ENCODE measurements around the gene GPR37L1. TPM values are rescaled to one million over a fixed set of nuclear protein-coding genes. Genes with fewer than 3 reads are reported as not detected.

Gene GPR37L1
- total and polyA plus RNA-seq, 10 of the 15 experiments (the other 5 are each of a cell fraction or from before 2014, with no cell fraction given): under 0.01 to 0.08 (median 0.02) TPM; not detected in 5

- TF ChIP-seq ZBTB40 (IDR thresholded peaks at IDR 0.05; ENCODE audit: borderline replicate concordance) (peak; percentile 42; the same call in 1 of the 2 replicates), E2F8 (IDR thresholded peaks at IDR 0.05; ENCODE audit: low read depth, partially characterized antibody) (no peak), STAT3 (IDR thresholded peaks at IDR 0.05; ENCODE audit: low read depth, low read length) (no peak), RB1 (IDR thresholded peaks at IDR 0.05; ENCODE audit: borderline replicate concordance) (no peak), REST (IDR thresholded peaks at IDR 0.05; ENCODE audit: low read depth, low read length) (0 out of 2 replicates have a peak, but pooled peaks have one; percentile 15), SREBF1 (IDR thresholded peaks at IDR 0.05; ENCODE audit: low read length) (no peak), RAD51 (IDR thresholded peaks at IDR 0.05) (no peak), NKRF (conservative IDR thresholded peaks at IDR 0.05) (0 out of 2 replicates have a peak, but pooled peaks have one; percentile 25), TCF3 (IDR thresholded peaks at IDR 0.05; ENCODE audit: borderline replicate concordance, insufficient read depth, low read depth, low read length) (peak; percentile 81), MLLT1 (IDR thresholded peaks at IDR 0.05) (peak; percentile 49; the same call in 1 of the 2 replicates), HDAC6 (IDR thresholded peaks at IDR 0.05; ENCODE audit: unreplicated experiment) (no peak), ATF7 (IDR thresholded peaks at IDR 0.05; ENCODE audit: low read depth) (no peak; the same call in 1 of the 2 replicates), FOS (IDR thresholded peaks at IDR 0.05; ENCODE audit: borderline replicate concordance, extremely low read depth, insufficient read length) (no peak)
Measured at GRCh38 chr1:202159534-202160371, 37.0 kb downstream of the GPR37L1 start (continued).
